ENCODE measurements around the gene GJC2.

GRCh38 chr1:228159008-228159665 is 9.4 kb downstream of the GJC2 start:
- TF ChIP-seq CTCF (conservative IDR thresholded peaks at IDR 0.05; ENCODE audit: low read length) (no peak), EZH2phosphoT487 (IDR thresholded peaks at IDR 0.05; ENCODE audit: borderline replicate concordance) (no peak)
